Adipocyte (in vitro differentiated cells): Measurements from ENCODE around the gene MAP1B.
"Not testable (repeated sequence)": the region's sequence is repeated elsewhere in the genome, so short reads cannot be mapped to it uniquely, and the experiment has no call there.

Experiments
- DNase-seq: peaks from one replicate; pipeline ENCODE4 v3.0.0-alpha.2; 2015; ENCODE audit warnings: low read depth
- H3K27me3 ChIP-seq: replicated peaks from 2 replicates; pipeline ENCODE4 v1.7.0; 2013; ENCODE audit warnings: mild to moderate bottlenecking, low read length, moderate library complexity; ENCODE audit not compliant: control insufficient read depth, insufficient read depth
- H3K36me3 ChIP-seq: 2 replicates; pipeline ENCODE4 v1.7.0; 2013; ENCODE audit warnings: low read length, mild to moderate bottlenecking, moderate library complexity; ENCODE audit not compliant: control insufficient read depth, insufficient read depth, severe bottlenecking
- H3K4me1 ChIP-seq: 2 replicates; pipeline ENCODE4 v1.7.0; 2013; ENCODE audit warnings: mild to moderate bottlenecking, low read length, moderate library complexity; ENCODE audit not compliant: control insufficient read depth, insufficient read depth
- H3K4me3 ChIP-seq: 2 replicates; pipeline ENCODE4 v1.7.0; 2013; ENCODE audit warnings: mild to moderate bottlenecking, low read length, moderate library complexity
- H3K9ac ChIP-seq: 2 replicates; pipeline ENCODE4 v1.7.0; 2013; ENCODE audit warnings: mild to moderate bottlenecking, low read length, moderate library complexity
- H3K9me3 ChIP-seq: 2 replicates; pipeline ENCODE4 v1.7.0; 2013; ENCODE audit warnings: mild to moderate bottlenecking, low read length, moderate library complexity; ENCODE audit not compliant: control insufficient read depth

MAP1B gene

GRCh38 chr5:72166070-72166979 is 59.0 kb downstream of the MAP1B start:
- Histone ChIP-seq H3K9ac (peak overlapping the region; percentile 80), H3K36me3 (peaks cover 26% of the 10 kb centered on the region), H3K27me3 (no peaks in the 10 kb centered on the region), H3K4me1 (peaks cover 44% of the 10 kb centered on the region), H3K4me3 (peak overlapping the region; percentile 45), H3K9me3 (no peaks in the 10 kb centered on the region)
- DNase-seq, result no peak

- H3K27me3 ChIP-seq, result no peaks in the 10 kb centered on the region
- no peaks in the 10 kb centered on the region for H3K9me3 ChIP-seq
- H3K36me3 ChIP-seq, result peaks cover 32% of the 10 kb centered on the region
- H3K4me1 ChIP-seq, result peaks cover 37% of the 10 kb centered on the region
- peak overlapping the region; percentile 80 for H3K9ac ChIP-seq
- peak overlapping the region; percentile 45 for H3K4me3 ChIP-seq
- DNase-seq, result no peak
These were observed 60.0 kb downstream of the MAP1B start for GRCh38 chr5:72167257-72167656.

GRCh38 chr5:72167804-72168203 is 60.5 kb downstream of the MAP1B start:
- peak; percentile 39 for DNase-seq
- peaks cover 37% of the 10 kb centered on the region for H3K4me1 ChIP-seq
- peak overlapping the region; percentile 80 for H3K9ac ChIP-seq
- peaks cover 37% of the 10 kb centered on the region for H3K36me3 ChIP-seq
- peak overlapping the region; percentile 34 for H3K4me3 ChIP-seq
- H3K27me3 ChIP-seq, result no peaks in the 10 kb centered on the region
- no peaks in the 10 kb centered on the region for H3K9me3 ChIP-seq

- Histone ChIP-seq H3K27me3 (no peaks in the 10 kb centered on the region), H3K4me1 (peaks cover 37% of the 10 kb centered on the region), H3K36me3 (peaks cover 45% of the 10 kb centered on the region), H3K9me3 (no peaks in the 10 kb centered on the region), H3K9ac (no peak overlapping the region), H3K4me3 (no peak overlapping the region)
- no peak for DNase-seq
These were observed 62.8 kb downstream of the MAP1B start for GRCh38 chr5:72170101-72170500.

GRCh38 chr5:72171181-72171580 is 63.9 kb downstream of the MAP1B start:
- H3K4me3 ChIP-seq, H3K27me3 ChIP-seq, DNase-seq, H3K9me3 ChIP-seq, H3K9ac ChIP-seq: not testable (repeated sequence)
- Histone ChIP-seq H3K4me1 (peaks cover 27% of the 10 kb centered on the region), H3K36me3 (peaks cover 44% of the 10 kb centered on the region)

- peaks cover 22% of the 10 kb centered on the region for H3K4me1 ChIP-seq
- H3K36me3 ChIP-seq, result peaks cover 46% of the 10 kb centered on the region
- no peak overlapping the region for H3K9ac ChIP-seq
- H3K4me3 ChIP-seq, result no peak overlapping the region
- H3K9me3 ChIP-seq, result no peaks in the 10 kb centered on the region
- DNase-seq, result no peak
- no peaks in the 10 kb centered on the region for H3K27me3 ChIP-seq
These were observed 64.4 kb downstream of the MAP1B start for GRCh38 chr5:72171667-72172066.

GRCh38 chr5:72172786-72173185 is 65.5 kb downstream of the MAP1B start:
- Histone ChIP-seq H3K27me3 (no peaks in the 10 kb centered on the region), H3K9ac (no peak overlapping the region), H3K4me3 (no peak overlapping the region), H3K36me3 (peaks cover 56% of the 10 kb centered on the region), H3K9me3 (no peaks in the 10 kb centered on the region), H3K4me1 (peaks cover 11% of the 10 kb centered on the region)
- DNase-seq, result no peak

- Histone ChIP-seq H3K4me1 (peaks cover 25% of the 10 kb centered on the region), H3K36me3 (peaks cover 46% of the 10 kb centered on the region)
These were observed 70.3 kb downstream of the MAP1B start for GRCh38 chr5:72177538-72177937.

GRCh38 chr5:72179028-72179815 is 71.9 kb downstream of the MAP1B start:
- H3K36me3 ChIP-seq, result peaks cover 45% of the 10 kb centered on the region
- peaks cover 25% of the 10 kb centered on the region for H3K4me1 ChIP-seq
- no peaks in the 10 kb centered on the region for H3K27me3 ChIP-seq
- DNase-seq, result peak; percentile 90
- H3K4me3 ChIP-seq, result peak overlapping the region; percentile 67
- H3K9me3 ChIP-seq, result no peaks in the 10 kb centered on the region
- peak overlapping the region; percentile 80 for H3K9ac ChIP-seq

More at GRCh38 chr5:72177538-72177937, 70.3 kb downstream of the MAP1B start:
- no peak overlapping the region for H3K4me3 ChIP-seq
- H3K9ac ChIP-seq, result no peak overlapping the region
- H3K9me3 ChIP-seq, result no peaks in the 10 kb centered on the region
- no peak for DNase-seq
- no peaks in the 10 kb centered on the region for H3K27me3 ChIP-seq

- Histone ChIP-seq H3K4me1 (peaks cover 25% of the 10 kb centered on the region), H3K9me3 (no peaks in the 10 kb centered on the region), H3K9ac (peak overlapping the region; percentile 80), H3K4me3 (peak overlapping the region; percentile 67), H3K27me3 (no peaks in the 10 kb centered on the region), H3K36me3 (peaks cover 48% of the 10 kb centered on the region)
- no peak for DNase-seq
These were observed 72.7 kb downstream of the MAP1B start for GRCh38 chr5:72179816-72180440.

GRCh38 chr5:72180925-72181324 is 73.7 kb downstream of the MAP1B start:
- Histone ChIP-seq H3K9me3 (no peaks in the 10 kb centered on the region), H3K4me3 (peak overlapping the region; percentile 67), H3K9ac (peak overlapping the region; percentile 80), H3K36me3 (peaks cover 50% of the 10 kb centered on the region), H3K4me1 (peaks cover 30% of the 10 kb centered on the region), H3K27me3 (no peaks in the 10 kb centered on the region)
- no peak for DNase-seq
